ENCODE measurements around the gene LRRC45.

Gene LRRC45

DNA sequence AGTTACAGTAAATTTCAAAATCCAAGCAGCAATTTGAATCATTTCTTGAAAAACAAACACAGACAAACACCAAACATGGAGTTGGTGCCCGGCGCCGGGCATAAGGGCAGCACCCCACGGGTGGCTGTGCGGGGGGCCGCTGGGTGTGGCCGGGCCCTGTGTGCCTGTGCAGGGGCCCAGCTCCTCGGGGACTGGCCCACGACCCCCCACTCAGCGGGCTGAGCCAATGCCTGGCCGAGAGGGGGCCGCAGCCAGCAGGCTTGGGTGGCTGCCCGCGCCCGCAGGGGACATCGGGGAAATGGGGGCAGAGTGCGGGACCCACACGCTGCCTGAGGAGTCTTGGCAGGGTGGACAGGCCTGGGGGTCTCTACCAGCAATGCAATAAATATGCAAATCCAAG is 55.3 kb downstream of the LRRC45 start:
- Histone ChIP-seq H3K27ac (0 out of 2 replicates have a peak overlapping the region, but pooled peaks have one; percentile 36), H3K9ac (ENCODE audit: insufficient read length) (no peak overlapping the region), H3K4me3 (no peak overlapping the region), H3K36me3 (ENCODE audit: insufficient read depth, low read length) (peaks cover 50% of the 10 kb centered on the region; the same call in 1 of the 2 replicates), H3K9me3 (ENCODE audit: low read depth, low read length) (no peaks in the 10 kb centered on the region)
- TF ChIP-seq EZH2 (IDR thresholded peaks at IDR 0.05) (no peak), POLR2AphosphoS5 (IDR thresholded peaks at IDR 0.05; ENCODE audit: borderline replicate concordance, low read depth, low read length) (no peak), FOXP2 (optimal IDR thresholded peaks at IDR 0.05; ENCODE audit: control extremely low read depth, extremely low read length, insufficient read depth) (no peak)
- no peak for DNase-seq (ENCODE audit: low read depth, low spot score)

DNA sequence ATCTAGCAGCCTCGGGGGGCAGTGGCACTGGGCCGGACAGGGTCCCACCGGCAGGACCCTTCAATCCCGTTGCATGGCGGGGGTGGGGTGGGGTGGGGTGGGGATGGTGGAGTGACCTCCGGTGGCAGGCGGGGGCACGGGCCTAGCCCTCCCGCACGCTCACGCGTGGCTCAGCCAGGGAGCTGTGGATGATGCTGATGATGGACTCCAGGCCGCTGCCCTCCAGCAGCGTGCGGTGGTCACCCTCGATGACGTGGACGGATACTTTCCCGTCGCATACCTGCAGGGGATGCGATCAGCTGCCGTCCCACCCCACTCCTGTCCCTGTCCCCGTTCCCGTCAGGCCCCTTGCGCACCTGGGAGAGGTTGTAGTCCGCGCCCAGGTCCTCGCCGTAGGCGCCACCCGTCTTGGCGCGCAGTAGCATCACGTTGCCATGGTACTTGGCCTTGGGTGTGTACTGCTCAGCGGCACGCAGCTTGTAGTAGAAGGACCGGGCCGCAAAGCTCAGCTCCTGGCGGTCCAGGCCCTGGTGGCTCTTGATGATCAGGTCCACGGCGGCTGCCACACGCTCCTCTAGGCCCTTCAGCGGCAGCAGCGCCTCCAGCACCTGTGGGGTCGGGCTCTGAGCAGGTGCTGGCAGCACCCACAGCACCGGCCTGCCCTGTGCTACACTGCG is 56.0 kb downstream of the LRRC45 start:
- Histone ChIP-seq H3K4me3 (no peak overlapping the region), H3K9me3 (ENCODE audit: low read depth, low read length) (no peaks in the 10 kb centered on the region), H3K9ac (ENCODE audit: insufficient read length) (no peak overlapping the region), H3K27ac (no peak overlapping the region), H3K36me3 (ENCODE audit: insufficient read depth, low read length) (peaks cover 57% of the 10 kb centered on the region)
- TF ChIP-seq FOXP2 (optimal IDR thresholded peaks at IDR 0.05; ENCODE audit: control extremely low read depth, extremely low read length, insufficient read depth) (no peak), POLR2AphosphoS5 (IDR thresholded peaks at IDR 0.05; ENCODE audit: borderline replicate concordance, low read depth, low read length) (peak; percentile 13; the same call in 1 of the 2 replicates)
- DNase-seq (ENCODE audit: low read depth, low spot score) = no peak

DNA sequence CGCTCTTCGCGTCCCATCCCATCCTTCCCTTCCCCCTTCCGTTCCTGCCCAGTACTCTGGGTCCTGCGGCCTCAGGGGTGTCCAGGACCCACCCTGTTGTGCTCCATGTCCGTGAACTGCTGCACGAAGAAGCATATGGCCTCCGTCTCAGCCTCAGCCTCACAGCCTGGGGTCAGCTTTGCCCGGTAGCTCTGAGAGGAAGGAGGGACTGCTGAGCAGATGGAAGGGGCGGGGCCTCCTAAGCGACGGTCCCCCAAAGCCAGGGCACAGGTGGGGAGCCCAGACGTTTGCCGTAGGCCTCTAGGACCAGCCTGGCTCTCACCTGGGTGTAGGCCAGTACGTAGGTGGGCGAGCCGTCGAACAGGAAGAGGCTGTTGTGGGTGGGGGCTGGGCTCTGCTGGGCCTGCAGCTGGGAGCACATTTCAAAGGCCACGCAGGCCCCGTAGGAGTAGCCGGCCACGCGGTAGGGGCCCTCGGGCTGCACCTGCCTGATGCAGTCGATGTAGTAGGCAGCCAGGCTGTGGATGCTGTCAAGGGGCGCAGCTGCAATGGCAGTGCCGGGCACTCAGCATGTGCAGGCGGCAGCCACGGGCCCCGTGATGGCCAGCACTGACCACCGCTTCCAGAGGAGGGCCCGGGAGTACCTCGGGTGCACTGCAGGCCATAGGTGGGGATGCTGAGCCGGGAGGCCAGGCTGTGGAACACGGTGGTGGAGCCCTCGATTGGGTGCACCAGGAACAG is 57.1 kb downstream of the LRRC45 start:
- H3K9me3 ChIP-seq (ENCODE audit: low read depth, low read length) = no peaks in the 10 kb centered on the region
- TF ChIP-seq FOXP2 (optimal IDR thresholded peaks at IDR 0.05; ENCODE audit: control extremely low read depth, extremely low read length, insufficient read depth) (no peak), EZH2 (IDR thresholded peaks at IDR 0.05) (no peak), POLR2AphosphoS5 (IDR thresholded peaks at IDR 0.05; ENCODE audit: borderline replicate concordance, low read depth, low read length) (no peak; the same call in 1 of the 2 replicates)
- H3K27ac ChIP-seq = no peak overlapping the region
- no peak overlapping the region for H3K4me3 ChIP-seq
- no peak overlapping the region for H3K9ac ChIP-seq (ENCODE audit: insufficient read length)
- peaks cover 68% of the 10 kb centered on the region for H3K36me3 ChIP-seq (ENCODE audit: insufficient read depth, low read length)
- no peak for DNase-seq (ENCODE audit: low read depth, low spot score)

All from SK-N-MC (cell line).